ENCODE results near the gene CORO2B.
A peak's percentile ranks its signal among the peaks of the same experiment; 100 is the strongest.
"Not testable (repeated sequence)": the region's sequence is repeated elsewhere in the genome, so short reads cannot be mapped to it uniquely, and the experiment has no call there.

Gene CORO2B

DNA sequence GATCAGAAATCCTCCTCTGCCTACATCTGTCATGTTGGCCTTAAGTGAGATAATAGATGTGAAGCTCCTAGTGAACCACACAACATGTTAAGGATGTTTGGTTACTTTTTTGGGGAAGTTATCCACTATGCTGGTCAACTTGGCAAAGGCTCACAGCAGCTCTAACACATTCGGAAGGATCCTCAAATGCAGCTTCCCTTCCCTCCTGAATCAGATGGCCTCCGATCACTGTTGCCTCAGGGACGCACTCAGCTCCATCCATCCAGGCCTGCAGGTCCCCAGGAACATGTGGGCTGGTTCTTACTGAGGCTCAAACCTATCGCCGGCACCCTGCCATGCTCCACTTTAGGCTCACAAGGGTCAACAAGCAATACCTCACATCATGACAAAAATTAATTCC lies 67.9 kb downstream of the CORO2B start:
- no peak overlapping the region for H3K4me3 ChIP-seq (replicated peaks; ENCODE audit: insufficient read depth, low read length)
- DNase-seq (ENCODE audit: low read depth in 1 of 2, low spot score in 1 of 2) = no peak
- TF ChIP-seq POLR2AphosphoS5 (IDR thresholded peaks at IDR 0.05; ENCODE audit: low read depth) = no peak
- no peak for TF ChIP-seq GABPA (IDR thresholded peaks at IDR 0.05; ENCODE audit: low read depth)
- no peaks in the 10 kb centered on the region for H3K27me3 ChIP-seq (ENCODE audit: insufficient read depth, poor library complexity, severe bottlenecking)
- H3K27ac ChIP-seq (replicated peaks) = no peak overlapping the region

GRCh38 chr15:68647361-68647760 lies 68.6 kb downstream of the CORO2B start:
- DNase-seq (ENCODE audit: low read depth in 1 of 2, low spot score in 1 of 2); H3K27me3 ChIP-seq (ENCODE audit: insufficient read depth, poor library complexity, severe bottlenecking); H3K4me3 ChIP-seq (replicated peaks; ENCODE audit: insufficient read depth, low read length); H3K27ac ChIP-seq (replicated peaks): not testable (repeated sequence)

GRCh38 chr15:68650901-68651709 lies 72.3 kb downstream of the CORO2B start:
- Histone ChIP-seq H3K4me3 (replicated peaks; ENCODE audit: insufficient read depth, low read length) (no peak overlapping the region), H3K27me3 (ENCODE audit: insufficient read depth, poor library complexity, severe bottlenecking) (no peaks in the 10 kb centered on the region), H3K27ac (replicated peaks) (no peak overlapping the region)
- peak in 1 of 2 experiments; percentile 18 for DNase-seq (ENCODE audit: low read depth in 1 of 2, low spot score in 1 of 2)
- TF ChIP-seq SPI1 (IDR thresholded peaks at IDR 0.05; ENCODE audit: borderline replicate concordance, low read depth) = no peak
- peak; percentile 42 for TF ChIP-seq CTCF (IDR thresholded peaks at IDR 0.05; ENCODE audit: insufficient read depth, low read length)

DNA sequence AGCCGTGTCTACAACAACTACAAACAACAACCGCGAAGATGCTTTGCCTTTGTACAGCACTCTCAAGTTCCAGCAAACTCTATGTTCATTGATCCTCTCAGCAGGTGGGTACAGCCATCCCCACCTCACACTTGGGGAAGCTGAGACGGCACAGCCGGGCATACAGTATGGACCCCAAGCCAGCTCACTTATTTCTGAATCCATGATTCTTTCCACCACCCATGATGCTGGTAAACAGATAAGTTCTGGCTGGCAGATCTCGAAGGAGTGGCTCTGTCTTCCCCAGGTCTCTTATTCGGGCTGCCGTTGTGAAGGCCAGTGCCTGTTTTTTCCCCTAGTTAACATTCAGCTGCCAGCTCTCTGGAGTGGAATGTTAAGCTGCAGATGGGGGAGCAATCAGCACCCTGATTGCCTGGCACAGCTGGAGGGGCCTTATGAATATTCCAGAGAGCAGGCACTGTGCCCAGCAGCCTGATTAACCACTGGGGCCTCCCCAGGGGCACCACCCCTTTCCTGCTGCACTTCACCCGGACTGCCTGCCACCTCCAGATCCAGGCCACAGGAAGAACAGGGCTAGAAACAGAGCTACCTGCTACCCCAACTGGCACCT lies 73.2 kb downstream of the CORO2B start:
- H3K27me3 ChIP-seq (ENCODE audit: insufficient read depth, poor library complexity, severe bottlenecking) = no peaks in the 10 kb centered on the region
- no peak for DNase-seq (ENCODE audit: low read depth in 1 of 2, low spot score in 1 of 2)
- TF ChIP-seq SPI1 (IDR thresholded peaks at IDR 0.05; ENCODE audit: borderline replicate concordance, low read depth) (no peak), REST (IDR thresholded peaks at IDR 0.05; ENCODE audit: insufficient replicate concordance, low read depth) (no peak), POLR2AphosphoS5 (IDR thresholded peaks at IDR 0.05; ENCODE audit: low read depth) (no peak), GABPA (IDR thresholded peaks at IDR 0.05; ENCODE audit: low read depth) (no peak), CTCF (IDR thresholded peaks at IDR 0.05; ENCODE audit: insufficient read depth, low read length) (no peak)
- no peak overlapping the region for H3K27ac ChIP-seq (replicated peaks)
- no peak overlapping the region for H3K4me3 ChIP-seq (replicated peaks; ENCODE audit: insufficient read depth, low read length)

- Histone ChIP-seq H3K4me3 (replicated peaks; ENCODE audit: insufficient read depth, low read length) (no peak overlapping the region), H3K27me3 (ENCODE audit: insufficient read depth, poor library complexity, severe bottlenecking) (no peaks in the 10 kb centered on the region), H3K27ac (replicated peaks) (no peak overlapping the region)
- no peak for TF ChIP-seq CTCF (IDR thresholded peaks at IDR 0.05; ENCODE audit: insufficient read depth, low read length)
- TF ChIP-seq GABPA (IDR thresholded peaks at IDR 0.05; ENCODE audit: low read depth) = no peak
- no peak for TF ChIP-seq REST (IDR thresholded peaks at IDR 0.05; ENCODE audit: insufficient replicate concordance, low read depth)
- no peak for TF ChIP-seq POLR2AphosphoS5 (IDR thresholded peaks at IDR 0.05; ENCODE audit: low read depth)
- no peak for TF ChIP-seq SPI1 (IDR thresholded peaks at IDR 0.05; ENCODE audit: borderline replicate concordance, low read depth)
- no peak for DNase-seq (ENCODE audit: low read depth in 1 of 2, low spot score in 1 of 2)
These were observed 74.3 kb downstream of the CORO2B start for GRCh38 chr15:68653031-68653635.
